GM12875 (cell line): ENCODE data around the gene MNT.

Source experiments
- H3K4me3 ChIP-seq: one replicate; pipeline ENCODE4 v1.5.1; 2011; ENCODE audit warnings: low read depth, low read length, control low read depth
- TF ChIP-seq, protein P1 (sequence below): IDR thresholded peaks from 2 replicates; pipeline ENCODE4 v1.5.1; 2011; ENCODE audit warnings: low read depth, mild to moderate bottlenecking, control low read depth, inconsistent platforms, low read length, moderate library complexity, borderline replicate concordance; ENCODE audit not compliant: insufficient read depth

The MNT gene

DNA sequence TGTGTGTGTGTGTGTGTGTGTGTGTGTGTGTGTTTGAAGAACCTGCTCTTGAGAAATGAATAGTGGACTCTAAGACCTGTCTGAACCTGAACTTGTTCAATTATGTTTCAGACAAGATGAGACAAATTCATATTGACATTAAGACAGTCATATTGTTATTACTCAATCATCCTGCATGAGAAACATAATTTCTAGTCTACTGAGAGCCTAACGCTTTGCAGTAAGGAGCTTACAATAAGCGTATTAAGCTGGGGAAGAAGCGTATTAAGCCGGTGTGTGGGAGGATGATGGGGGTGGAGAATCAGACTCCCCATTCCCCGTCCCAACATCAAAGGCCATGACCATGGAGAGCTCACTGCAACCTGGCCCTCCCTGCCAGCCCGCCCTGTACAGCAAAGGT lies 22.4 kb upstream of the MNT start:
- TF ChIP-seq, protein P1, sequence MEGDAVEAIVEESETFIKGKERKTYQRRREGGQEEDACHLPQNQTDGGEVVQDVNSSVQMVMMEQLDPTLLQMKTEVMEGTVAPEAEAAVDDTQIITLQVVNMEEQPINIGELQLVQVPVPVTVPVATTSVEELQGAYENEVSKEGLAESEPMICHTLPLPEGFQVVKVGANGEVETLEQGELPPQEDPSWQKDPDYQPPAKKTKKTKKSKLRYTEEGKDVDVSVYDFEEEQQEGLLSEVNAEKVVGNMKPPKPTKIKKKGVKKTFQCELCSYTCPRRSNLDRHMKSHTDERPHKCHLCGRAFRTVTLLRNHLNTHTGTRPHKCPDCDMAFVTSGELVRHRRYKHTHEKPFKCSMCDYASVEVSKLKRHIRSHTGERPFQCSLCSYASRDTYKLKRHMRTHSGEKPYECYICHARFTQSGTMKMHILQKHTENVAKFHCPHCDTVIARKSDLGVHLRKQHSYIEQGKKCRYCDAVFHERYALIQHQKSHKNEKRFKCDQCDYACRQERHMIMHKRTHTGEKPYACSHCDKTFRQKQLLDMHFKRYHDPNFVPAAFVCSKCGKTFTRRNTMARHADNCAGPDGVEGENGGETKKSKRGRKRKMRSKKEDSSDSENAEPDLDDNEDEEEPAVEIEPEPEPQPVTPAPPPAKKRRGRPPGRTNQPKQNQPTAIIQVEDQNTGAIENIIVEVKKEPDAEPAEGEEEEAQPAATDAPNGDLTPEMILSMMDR, result no peak
- no peak overlapping the region for H3K4me3 ChIP-seq

DNA sequence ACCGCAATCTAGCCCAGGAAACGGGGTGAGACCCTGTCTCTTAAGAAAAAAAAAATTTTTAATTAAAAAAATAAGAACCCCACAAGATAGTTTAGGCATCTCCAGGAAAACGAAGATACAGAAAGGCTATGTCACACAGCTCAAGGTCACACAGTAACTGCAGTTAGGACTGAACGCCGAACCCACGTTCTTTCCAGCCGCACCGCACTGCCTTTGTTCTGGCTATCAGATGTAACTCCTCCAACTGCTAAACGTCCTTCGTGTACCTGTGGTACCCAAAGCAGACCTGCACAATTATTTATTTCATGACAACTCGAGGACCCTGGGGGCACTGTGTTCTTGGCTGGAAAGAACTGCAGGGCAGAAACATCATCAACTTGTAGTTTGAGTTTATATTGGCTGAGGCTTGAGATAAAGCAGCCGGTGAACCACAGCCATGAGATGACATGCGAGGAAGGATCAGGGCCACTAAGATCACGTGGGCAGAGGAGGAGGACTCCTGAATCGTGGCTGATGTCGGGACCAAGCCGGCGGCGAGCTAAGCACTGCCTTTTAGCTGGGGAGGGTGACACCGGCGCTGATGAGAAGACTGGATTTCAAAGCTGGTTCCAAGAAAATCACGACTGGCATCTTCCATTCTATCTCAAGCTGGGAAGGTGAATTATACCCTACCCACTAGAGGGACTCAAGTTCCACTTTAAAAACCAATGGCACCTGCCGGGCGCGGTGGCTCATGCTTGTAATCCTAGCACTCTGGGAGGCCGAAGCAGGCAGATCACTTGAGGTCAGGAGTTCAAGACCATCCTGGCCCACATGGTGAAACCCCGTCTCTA lies 20.7 kb upstream of the MNT start:
- no peak overlapping the region for H3K4me3 ChIP-seq
- TF ChIP-seq, protein P1, result no peak

DNA sequence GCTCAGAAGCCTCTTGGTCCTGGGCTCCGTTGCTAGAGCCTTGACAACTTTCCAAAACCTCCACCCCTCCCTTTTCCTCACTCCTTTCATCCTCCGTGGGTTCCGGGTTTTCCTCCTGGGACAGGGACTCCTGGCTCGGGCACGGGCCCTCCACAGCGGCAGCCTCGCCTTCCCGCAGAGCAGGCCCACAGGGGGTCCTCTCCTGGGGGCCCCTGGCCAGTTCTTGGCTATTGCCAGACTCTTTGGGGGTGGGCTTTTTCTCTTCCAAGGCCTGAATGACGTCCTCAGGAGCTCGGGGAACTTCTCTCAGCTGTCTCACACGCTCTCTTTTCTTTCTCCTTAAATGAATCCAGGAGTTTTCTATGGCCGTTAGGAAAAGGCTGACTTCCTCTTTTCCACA lies 19.3 kb upstream of the MNT start:
- H3K4me3 ChIP-seq, result no peak overlapping the region
- TF ChIP-seq, protein P1, result no peak

DNA sequence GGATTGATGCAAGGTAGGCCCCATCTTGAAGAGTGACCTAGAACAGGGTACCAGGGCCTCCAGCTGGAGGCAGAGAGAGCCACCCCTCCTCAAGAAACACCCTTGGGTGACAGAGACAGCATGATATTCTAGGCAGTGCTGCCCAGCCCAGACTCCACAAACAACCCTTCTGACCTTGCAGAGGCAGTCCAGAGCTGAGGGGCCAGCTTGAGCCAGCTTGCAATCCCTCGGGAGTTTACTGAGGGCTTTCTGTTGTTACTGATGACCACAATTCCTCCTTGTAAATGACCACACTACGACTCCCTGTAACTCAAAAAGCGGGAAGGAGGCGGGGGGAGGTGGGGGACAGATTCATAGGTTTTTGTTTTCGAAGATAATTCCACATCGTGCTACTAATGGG lies 18.6 kb upstream of the MNT start:
- TF ChIP-seq, protein P1, result no peak

DNA sequence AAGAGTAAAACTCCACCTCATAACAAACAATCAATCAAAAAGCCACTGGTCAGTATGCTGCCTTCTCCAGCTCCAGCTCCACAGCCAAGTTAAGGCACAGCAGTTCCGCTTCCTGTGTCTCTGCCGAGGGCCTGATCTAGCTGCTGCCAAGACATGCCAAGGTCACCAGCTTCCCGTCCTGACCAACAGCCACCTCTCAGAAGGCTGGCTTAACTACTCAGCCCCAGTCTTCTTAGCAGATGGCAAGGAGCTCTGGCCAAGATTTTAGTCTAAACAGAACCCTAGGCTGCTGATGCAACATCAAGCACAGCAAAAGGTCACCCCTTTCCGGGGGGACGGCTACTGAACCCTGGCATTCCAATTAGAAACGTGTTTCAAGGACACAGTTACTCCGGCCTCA lies 17.7 kb upstream of the MNT start:
- TF ChIP-seq, protein P1, result no peak

More for the DNA sequence above, 18.6 kb upstream of the MNT start:
- H3K4me3 ChIP-seq, result no peak overlapping the region

DNA sequence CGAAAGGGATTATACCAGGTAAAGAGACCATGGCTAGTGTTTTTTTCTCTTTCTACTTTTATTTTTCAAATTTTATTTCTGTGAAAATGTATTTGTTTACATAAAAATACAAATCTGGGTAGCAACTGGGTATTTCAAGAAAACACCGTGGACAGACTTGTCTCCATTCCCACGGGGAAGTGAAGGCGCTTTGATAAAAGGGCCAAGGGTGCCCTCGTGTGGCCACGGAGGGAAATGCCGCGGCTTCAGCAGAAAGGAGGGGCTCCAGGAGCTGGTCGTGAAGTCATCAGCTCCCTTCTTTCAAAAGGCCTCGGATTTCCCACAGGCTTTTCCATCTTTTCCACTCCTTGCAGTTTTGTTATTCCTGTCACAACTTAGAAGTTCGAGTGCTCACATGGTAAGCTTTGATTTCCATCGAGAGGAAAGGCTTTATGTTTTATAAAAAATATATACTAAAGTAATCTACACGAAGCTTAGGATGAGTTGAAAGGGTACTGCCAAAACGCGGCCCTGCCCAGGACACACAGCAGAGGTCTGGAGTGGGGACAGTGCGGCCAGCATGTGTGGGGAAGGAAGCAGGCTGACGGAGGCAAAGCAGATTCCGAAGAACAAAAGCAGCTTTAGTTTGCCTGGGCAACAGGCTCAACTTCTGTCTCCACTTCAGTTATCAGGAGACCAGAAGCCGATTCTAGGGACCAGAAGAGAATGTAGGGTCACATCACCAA lies 15.3 kb upstream of the MNT start:
- TF ChIP-seq, protein P1, result peak; percentile 90
- no peak overlapping the region for H3K4me3 ChIP-seq

More for the DNA sequence above, 17.7 kb upstream of the MNT start:
- no peak overlapping the region for H3K4me3 ChIP-seq
